SK-N-SH (cell line): ENCODE results near the gene GRHL3.

Experiments
- CHD2 ChIP-seq: fragments of 150-350 bp; IDR thresholded peaks from 2 replicates; pipeline ENCODE4 v1.6.1; 2018; ENCODE audit warnings: low read length; ENCODE audit not compliant: partially characterized antibody
- EP300 ChIP-seq, 2 experiments: IDR thresholded peaks; 2 replicates each; pipeline versions ENCODE4 v1.4.0 to v1.6.1; 2012; ENCODE audit warnings: borderline replicate concordance in 1 of 2, low read depth in 1 of 2, low read length in 1 of 2
- EZH2phosphoT487 ChIP-seq: fragments of 200-600 bp; sonication (generic); IDR thresholded peaks from 2 replicates; pipeline ENCODE4 v1.6.1; 2017; ENCODE audit warnings: low read depth, mixed run types, mild to moderate bottlenecking, antibody characterized with exemption, moderate library complexity, borderline replicate concordance
- GABPA ChIP-seq: IDR thresholded peaks from 2 replicates; pipeline ENCODE4 v1.4.0; 2012; ENCODE audit warnings: low read depth, mild to moderate bottlenecking
- MAX ChIP-seq: IDR thresholded peaks from 2 replicates; pipeline ENCODE4 v1.4.0; 2012; ENCODE audit warnings: low read depth
- NRF1 ChIP-seq: IDR thresholded peaks from 2 replicates; pipeline ENCODE4 v1.6.1; 2012; ENCODE audit warnings: low read depth, mild to moderate bottlenecking, low read length
- POLR2AphosphoS5 ChIP-seq: IDR thresholded peaks from 2 replicates; pipeline ENCODE4 v1.6.1; 2012; ENCODE audit warnings: low read depth, low read length
- RAD21 ChIP-seq: IDR thresholded peaks from 2 replicates; pipeline ENCODE4 v1.6.1; 2012; ENCODE audit warnings: mild to moderate bottlenecking, low read length
- TAF1 ChIP-seq: IDR thresholded peaks from 2 replicates; pipeline ENCODE4 v1.6.1; 2012; ENCODE audit warnings: low read depth, mild to moderate bottlenecking, low read length, moderate library complexity, borderline replicate concordance
- YY1 ChIP-seq: IDR thresholded peaks from 2 replicates; pipeline ENCODE4 v1.4.0; 2012; ENCODE audit warnings: low read depth, mild to moderate bottlenecking
- ZBTB33 ChIP-seq: IDR thresholded peaks from 2 replicates; pipeline ENCODE4 v1.4.0; 2012; ENCODE audit warnings: low read depth, borderline replicate concordance
- TF ChIP-seq, protein P1 (sequence below): fragments of 200-600 bp; sonication (generic); IDR thresholded peaks from 2 replicates; pipeline ENCODE4 v1.6.1; 2017; ENCODE audit warnings: antibody characterized with exemption, mild to moderate bottlenecking, moderate library complexity

- TF ChIP-seq, protein P1, sequence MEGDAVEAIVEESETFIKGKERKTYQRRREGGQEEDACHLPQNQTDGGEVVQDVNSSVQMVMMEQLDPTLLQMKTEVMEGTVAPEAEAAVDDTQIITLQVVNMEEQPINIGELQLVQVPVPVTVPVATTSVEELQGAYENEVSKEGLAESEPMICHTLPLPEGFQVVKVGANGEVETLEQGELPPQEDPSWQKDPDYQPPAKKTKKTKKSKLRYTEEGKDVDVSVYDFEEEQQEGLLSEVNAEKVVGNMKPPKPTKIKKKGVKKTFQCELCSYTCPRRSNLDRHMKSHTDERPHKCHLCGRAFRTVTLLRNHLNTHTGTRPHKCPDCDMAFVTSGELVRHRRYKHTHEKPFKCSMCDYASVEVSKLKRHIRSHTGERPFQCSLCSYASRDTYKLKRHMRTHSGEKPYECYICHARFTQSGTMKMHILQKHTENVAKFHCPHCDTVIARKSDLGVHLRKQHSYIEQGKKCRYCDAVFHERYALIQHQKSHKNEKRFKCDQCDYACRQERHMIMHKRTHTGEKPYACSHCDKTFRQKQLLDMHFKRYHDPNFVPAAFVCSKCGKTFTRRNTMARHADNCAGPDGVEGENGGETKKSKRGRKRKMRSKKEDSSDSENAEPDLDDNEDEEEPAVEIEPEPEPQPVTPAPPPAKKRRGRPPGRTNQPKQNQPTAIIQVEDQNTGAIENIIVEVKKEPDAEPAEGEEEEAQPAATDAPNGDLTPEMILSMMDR: no peak
- no peak for TF ChIP-seq CHD2
- no peak for TF ChIP-seq YY1
- no peak for TF ChIP-seq EZH2phosphoT487
- no peak for TF ChIP-seq POLR2AphosphoS5
- TF ChIP-seq RAD21: no peak
- no peak for TF ChIP-seq TAF1
- TF ChIP-seq ZBTB33: no peak
- no peak for TF ChIP-seq MAX
- TF ChIP-seq EP300 (IDR thresholded peaks at IDR 0.05; ENCODE audit: borderline replicate concordance in 1 of 2, low read depth in 1 of 2, low read length in 1 of 2): no peak
- no peak for TF ChIP-seq NRF1
- no peak for TF ChIP-seq GABPA
These were observed 25.1 kb downstream of the GRHL3 start for GRCh38 chr1:24344090-24344742.
